IMR-90 (cell line): ENCODE data around the gene KCTD3. TPM values are rescaled to one million over a fixed set of nuclear protein-coding genes. Genes with fewer than 3 reads are reported as not detected.
A peak's percentile ranks its signal among the peaks of the same experiment; 100 is the strongest.

ENCODE experiments used
- ATAC-seq: fragments of 200-7000 bp; cut with Tn5 transposase; 2 replicates; pipeline ENCODE4 v1.9.1; 2020; ENCODE audit warnings: low read depth, mild to moderate bottlenecking, moderate library complexity
- BruUV-seq: library from RNA; stranded (reverse); fragments of 400-500 nt; replicated peaks from 2 replicates; lab custom pipeline; 2021; lab: Mats Ljungman, UMichigan
- CTCF ChIA-PET: fragments of 300-600 bp; formaldehyde crosslinking; extraction: SDS; loops from one replicate; lab custom pipeline; 2021; ENCODE audit warnings: antibody characterized with exemption; lab: Yijun Ruan, JAX
- POLR2A ChIA-PET: fragments of 300-600 bp; sonication (Branson Sonifier 250); formaldehyde crosslinking; loops from one replicate; lab custom pipeline; 2022; ENCODE audit warnings: antibody characterized with exemption; ENCODE audit not compliant: unreplicated experiment; lab: Charles Lee
- DNase-seq: peaks from one replicate; pipeline ENCODE4 v3.0.0; 2013
- H2AFZ ChIP-seq: replicated peaks from 2 replicates; pipeline ENCODE3; 2013; ENCODE audit warnings: low read length, mild to moderate bottlenecking; ENCODE audit not compliant: poor library complexity
- H2AK5ac ChIP-seq: 2 replicates; pipeline ENCODE4 v1.6.1; 2013; ENCODE audit warnings: low read depth, low read length, inconsistent platforms
- H2AK9ac ChIP-seq: replicated peaks from 2 replicates; pipeline ENCODE3; 2013; ENCODE audit warnings: mild to moderate bottlenecking, low read depth, low read length, moderate library complexity; ENCODE audit not compliant: poor library complexity
- H2BK120ac ChIP-seq: 2 replicates; pipeline ENCODE4 v1.6.1; 2013; ENCODE audit warnings: low read depth, low read length, inconsistent platforms
- H2BK15ac ChIP-seq: 3 replicates; pipeline ENCODE4 v1.6.1; 2013; ENCODE audit warnings: low read depth, low read length, inconsistent platforms
- H2BK20ac ChIP-seq: 2 replicates; pipeline ENCODE4 v1.6.1; 2013; ENCODE audit warnings: low read depth, mild to moderate bottlenecking, inconsistent platforms, low read length, moderate library complexity
- H2BK5ac ChIP-seq: 2 replicates; pipeline ENCODE4 v1.6.1; 2013; ENCODE audit warnings: mild to moderate bottlenecking, low read depth, low read length, inconsistent platforms; ENCODE audit not compliant: poor library complexity, severe bottlenecking
- H3K14ac ChIP-seq: replicated peaks from 2 replicates; pipeline ENCODE4 v1.6.1; 2013; ENCODE audit warnings: low read depth, low read length, inconsistent platforms
- H3K18ac ChIP-seq: 2 replicates; pipeline ENCODE4 v1.6.1; 2013; ENCODE audit warnings: low read depth, low read length, control low read depth
- H3K23ac ChIP-seq: 2 replicates; pipeline ENCODE4 v1.6.1; 2013; ENCODE audit warnings: low read depth, low read length, inconsistent platforms
- H3K27ac ChIP-seq: 2 replicates; pipeline ENCODE4 v1.5.1; 2013; ENCODE audit warnings: mild to moderate bottlenecking, control low read depth, low read length; ENCODE audit not compliant: insufficient read depth
- H3K27me3 ChIP-seq: 2 replicates; pipeline ENCODE4 v1.6.1; 2013; ENCODE audit warnings: low read length; ENCODE audit not compliant: control insufficient read depth, insufficient read depth
- H3K36me3 ChIP-seq: 2 replicates; pipeline ENCODE4 v1.6.1; 2013; ENCODE audit warnings: low read length, mixed read lengths; ENCODE audit not compliant: control insufficient read depth, insufficient read depth
- H3K4ac ChIP-seq: 2 replicates; pipeline ENCODE4 v1.6.1; 2013; ENCODE audit warnings: low read depth, low read length, inconsistent platforms
- H3K4me1 ChIP-seq: 2 replicates; pipeline ENCODE4 v1.6.1; 2013; ENCODE audit warnings: low read length, mixed read lengths; ENCODE audit not compliant: control insufficient read depth, insufficient read depth
- H3K4me2 ChIP-seq: 2 replicates; pipeline ENCODE4 v1.6.1; 2013; ENCODE audit warnings: low read depth, mild to moderate bottlenecking, control low read depth, low read length, moderate library complexity
- H3K4me3 ChIP-seq: 2 replicates; pipeline ENCODE4 v1.5.1; 2013; ENCODE audit warnings: low read depth, mild to moderate bottlenecking, control low read depth, low read length, moderate library complexity; ENCODE audit not compliant: insufficient read depth
- H3K56ac ChIP-seq: 2 replicates; pipeline ENCODE4 v1.6.1; 2013; ENCODE audit warnings: low read length, inconsistent platforms; ENCODE audit not compliant: insufficient read depth; ENCODE audit errors: extremely low read depth
- H3K79me1 ChIP-seq, 2 experiments: 2 replicates each; pipeline ENCODE4 v1.6.1; 2013; ENCODE audit warnings: low read length in 2 of 2, inconsistent platforms in 1 of 2, low read depth in 1 of 2
- H3K9ac ChIP-seq: 2 replicates; pipeline ENCODE4 v1.6.1; 2013; ENCODE audit warnings: low read depth, low read length, control low read depth
- H3K9me1 ChIP-seq: 2 replicates; pipeline ENCODE4 v1.6.1; 2013; ENCODE audit warnings: low read length, inconsistent platforms; ENCODE audit not compliant: insufficient read depth
- H3K9me3 ChIP-seq: 2 replicates; pipeline ENCODE4 v1.6.1; 2013; ENCODE audit warnings: low read length; ENCODE audit not compliant: control insufficient read depth, insufficient read depth
- H4K20me1 ChIP-seq: 2 replicates; pipeline ENCODE4 v1.6.1; 2013; ENCODE audit warnings: low read length, inconsistent platforms; ENCODE audit not compliant: insufficient read depth
- H4K5ac ChIP-seq: 2 replicates; pipeline ENCODE4 v1.6.1; 2013; ENCODE audit warnings: mild to moderate bottlenecking, low read depth, low read length, control low read depth
- H4K8ac ChIP-seq, 2 experiments: 2 replicates each; pipeline ENCODE4 v1.6.1; 2013; ENCODE audit warnings: low read depth in 2 of 2, low read length in 2 of 2, control low read depth in 1 of 2, inconsistent platforms in 1 of 2
- H4K91ac ChIP-seq: 2 replicates; pipeline ENCODE4 v1.6.1; 2013; ENCODE audit warnings: low read depth, low read length, inconsistent platforms; ENCODE audit not compliant: insufficient read depth
- CEBPB ChIP-seq: IDR thresholded peaks from 2 replicates; pipeline ENCODE4 v1.6.1; 2012; ENCODE audit warnings: low read depth, low read length, improper control_type of control experiment
- CTCF ChIP-seq: conservative IDR thresholded peaks from 2 replicates; pipeline ENCODE4 v1.5.1; 2012; ENCODE audit warnings: mild to moderate bottlenecking, low read depth, low read length, improper control_type of control experiment
- NFE2L2 ChIP-seq: fragments of 150-350 bp; IDR thresholded peaks from 2 replicates; pipeline ENCODE4 v1.6.1; 2016; ENCODE audit warnings: low read depth, mild to moderate bottlenecking, low read length
- whole genome bisulfite sequencing, 2 experiments: methylation state at CpG; one replicate each; pipeline versions ENCODE4 v1.1.5 to v1.1.7; 2013; ENCODE audit warnings: missing lambda C conversion rate in 2 of 2; ENCODE audit not compliant: insufficient read length in 1 of 2; ENCODE audit errors: extremely low coverage in 2 of 2; 5-methylcytosine and 5-hydroxymethylcytosine counted together
- dilution Hi-C: fragments of 300-500 bp; cut with HindIII; formaldehyde crosslinking; loops from one replicate; pipeline ENCODE4 v1.14.3; 2018; ENCODE audit warnings: low sequenced_read_pairs; ENCODE audit not compliant: unreplicated experiment
- in situ Hi-C: fragments of 300-500 bp; cut with MboI; formaldehyde crosslinking; loops from 3 replicates; pipeline ENCODE4 v1.14.3; 2019; ENCODE audit warnings: low sequenced_read_pairs, inconsistent platforms, mixed read lengths
- intact Hi-C: fragments of 100-400 bp; cut with micrococcal nuclease; formaldehyde crosslinking; loops from 2 replicates; pipeline ENCODE4 v1.10.0; 2022
- polyA plus RNA-seq, 3 experiments: library from polyadenylated mRNA; depleted of rRNA; stranded (reverse); fragments of >200 nt; gene quantifications; 2 replicates each; pipeline ENCODE4 v1.2.3, GENCODE V29; 2012; ENCODE audit warnings: low replicate concordance in 1 of 3
- total RNA-seq: library from RNA; depleted of rRNA; stranded (reverse); fragments of >200 nt; gene quantifications from 2 replicates; pipeline ENCODE4 v1.2.3, GENCODE V29; 2012
- TF ChIP-seq, protein P1 (sequence below): fragments of 150-350 bp; IDR thresholded peaks from 2 replicates; pipeline ENCODE4 v1.6.1; 2016; ENCODE audit warnings: low read depth, mild to moderate bottlenecking, low read length, moderate library complexity, borderline replicate concordance

Gene KCTD3
- total and polyA plus RNA-seq, 2 of the 4 experiments (the other 2 are of a cell fraction): 43.6 to 49.5 TPM

DNA sequence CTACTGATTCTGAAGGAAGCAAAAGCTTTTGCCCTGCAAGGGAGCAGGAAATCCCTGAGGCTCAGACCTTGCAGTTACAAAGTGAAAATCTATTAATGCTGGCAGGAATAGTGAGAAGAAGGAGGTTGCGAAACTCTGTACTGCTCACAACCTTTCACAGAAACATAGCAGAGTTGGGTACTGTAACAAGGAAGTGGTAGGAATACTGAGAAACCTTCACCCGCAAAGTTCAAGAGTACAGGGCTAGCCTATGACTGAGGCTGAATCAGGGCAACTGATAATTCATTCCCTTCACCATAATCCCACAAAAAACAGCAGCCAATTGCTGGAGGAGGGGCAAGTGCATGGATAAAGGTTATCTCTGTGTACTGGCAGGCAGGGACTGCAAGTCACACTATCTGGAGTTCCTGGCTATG, 23.9 kb upstream of the KCTD3 start:
- intact Hi-C loops (no loop called here), dilution Hi-C loops (loop anchor here (25.0 kb wide), 1 partner anchor 881 kb away; no protein-coding TSS in a partner anchor), in situ Hi-C loops (loop anchor here (25.0 kb wide), 1 partner anchor 1306 kb away; no protein-coding TSS in a partner anchor)
- Histone ChIP-seq H3K4me1 (no peaks in the 10 kb centered on the region; the same call in 1 of the 2 replicates), H4K8ac (no peak overlapping the region), H3K23ac (no peak overlapping the region), H3K9ac (no peak overlapping the region), H3K4ac (no peak overlapping the region), H4K91ac (no peak overlapping the region), H2BK5ac (no peak overlapping the region), H3K9me1 (no peaks in the 10 kb centered on the region), H2AFZ (peak overlapping the region; percentile 56), H3K27me3 (no peaks in the 10 kb centered on the region), H2AK9ac (no peak overlapping the region), H4K20me1 (no peaks in the 10 kb centered on the region), H3K18ac (no peak overlapping the region), H3K56ac (no peak overlapping the region), H3K4me2 (peak overlapping the region; percentile 36; the same call in 1 of the 2 replicates), H3K27ac (no peak overlapping the region), H2BK20ac (no peak overlapping the region), H4K5ac (no peak overlapping the region), H3K9me3 (no peaks in the 10 kb centered on the region), H3K4me3 (no peak overlapping the region), H3K79me1 (no peaks in the 10 kb centered on the region), H3K36me3 (no peaks in the 10 kb centered on the region), H2AK5ac (no peak overlapping the region), H2BK120ac (no peak overlapping the region), H2BK15ac (no peak overlapping the region), H3K14ac (no peak overlapping the region)
- DNase-seq (peak; percentile 72), ATAC-seq (peak; percentile 77)
- ChIA-PET CTCF (no interaction called here), POLR2A (no interaction called here)
- no CpG with 5 or more reads among the region's 2 CpGs for WGBS, 2 experiments
- BruUV-seq: no TSS peak
- peak; percentile 95 for TF ChIP-seq CEBPB
- no peak for TF ChIP-seq CTCF
- TF ChIP-seq, protein P1, sequence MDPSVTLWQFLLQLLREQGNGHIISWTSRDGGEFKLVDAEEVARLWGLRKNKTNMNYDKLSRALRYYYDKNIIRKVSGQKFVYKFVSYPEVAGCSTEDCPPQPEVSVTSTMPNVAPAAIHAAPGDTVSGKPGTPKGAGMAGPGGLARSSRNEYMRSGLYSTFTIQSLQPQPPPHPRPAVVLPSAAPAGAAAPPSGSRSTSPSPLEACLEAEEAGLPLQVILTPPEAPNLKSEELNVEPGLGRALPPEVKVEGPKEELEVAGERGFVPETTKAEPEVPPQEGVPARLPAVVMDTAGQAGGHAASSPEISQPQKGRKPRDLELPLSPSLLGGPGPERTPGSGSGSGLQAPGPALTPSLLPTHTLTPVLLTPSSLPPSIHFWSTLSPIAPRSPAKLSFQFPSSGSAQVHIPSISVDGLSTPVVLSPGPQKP: no peak
- no peak for TF ChIP-seq NFE2L2
